GM12878 (cell line): ENCODE data around the gene SMAD1.

ENCODE experiments used
- CBX5 ChIP-seq: sonication (generic); IDR thresholded peaks from 2 replicates; pipeline ENCODE4 v1.6.1; 2016; ENCODE audit warnings: low read depth, moderate library complexity, mild to moderate bottlenecking, inconsistent platforms
- CHD1 ChIP-seq: IDR thresholded peaks from 2 replicates; pipeline ENCODE4 v1.6.1; 2012; ENCODE audit warnings: low read depth, low read length, improper control_type of control experiment
- KDM1A ChIP-seq: fragments of 200-600 bp; sonication (generic); IDR thresholded peaks from 2 replicates; pipeline ENCODE4 v1.6.1; 2016; ENCODE audit warnings: borderline replicate concordance
- MAX ChIP-seq: IDR thresholded peaks from 2 replicates; pipeline ENCODE4 v1.6.1; 2012; ENCODE audit warnings: low read depth, low read length, improper control_type of control experiment
- MTA3 ChIP-seq: IDR thresholded peaks from 2 replicates; pipeline ENCODE4 v1.6.1; 2012; ENCODE audit warnings: low read length, inconsistent platforms, borderline replicate concordance
- MXI1 ChIP-seq: fragments of 150-350 bp; IDR thresholded peaks from 2 replicates; pipeline ENCODE4 v1.6.1; 2011; ENCODE audit warnings: low read depth, mild to moderate bottlenecking, inconsistent platforms, low read length, improper control_type of control experiment
- REST ChIP-seq: IDR thresholded peaks from 2 replicates; pipeline ENCODE4 v1.6.1; 2012; ENCODE audit warnings: mild to moderate bottlenecking, low read depth, low read length
- SPI1 ChIP-seq: IDR thresholded peaks from 2 replicates; pipeline ENCODE4 v1.6.1; 2011; ENCODE audit warnings: low read depth, mild to moderate bottlenecking, low read length, moderate library complexity, borderline replicate concordance; ENCODE audit not compliant: insufficient read depth
- TAF1 ChIP-seq: IDR thresholded peaks from 2 replicates; pipeline ENCODE4 v1.6.1; 2011; ENCODE audit warnings: mild to moderate bottlenecking, low read depth, low read length, borderline replicate concordance

- TF ChIP-seq SPI1 (no peak), TAF1 (no peak), CBX5 (no peak), CHD1 (no peak), MXI1 (no peak), REST (no peak), MTA3 (no peak), KDM1A (no peak), MAX (no peak)
Measured at GRCh38 chr4:145564540-145564939, 82.9 kb downstream of the SMAD1 start.
